ENCODE measurements around the gene NMT1.

DNA sequence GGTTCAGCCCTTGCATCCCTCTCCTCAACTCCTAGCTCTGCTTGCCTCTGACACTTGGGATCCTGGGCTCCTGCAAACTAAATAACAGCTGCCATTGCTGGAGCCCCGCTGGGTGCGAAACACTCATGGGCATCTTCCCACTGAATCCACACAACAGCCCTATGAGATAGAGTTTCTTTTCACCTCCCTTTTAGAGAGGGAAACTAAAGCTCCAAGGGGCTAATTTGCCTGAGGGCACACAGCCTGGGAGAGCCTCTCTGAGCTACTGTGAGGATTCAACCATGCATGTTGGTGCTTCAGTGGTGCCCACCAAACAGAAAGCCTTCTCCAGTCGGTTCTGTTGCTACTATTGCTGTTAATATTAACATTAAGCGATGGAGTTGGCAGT is 78.4 kb downstream of the NMT1 start:
- no peak for TF ChIP-seq TCF7L2 (IDR thresholded peaks at IDR 0.05; ENCODE audit: low read depth, low read length)
- no peak for TF ChIP-seq NFE2 (CRISPR knock-in tag; IDR thresholded peaks at IDR 0.05)
- no peak for TF ChIP-seq SRF (IDR thresholded peaks at IDR 0.05; ENCODE audit: low read depth, low read length)
- no peak for TF ChIP-seq TCF12 (IDR thresholded peaks at IDR 0.05)
- no peak for TF ChIP-seq TCF12 (CRISPR knock-in tag; IDR thresholded peaks at IDR 0.05)
- no peak for TF ChIP-seq ZNF451 (CRISPR knock-in tag; IDR thresholded peaks at IDR 0.05)

Measured in HepG2 (cell line).